Measurements from ENCODE around the gene COL19A1. TPM values are rescaled to one million over a fixed set of nuclear protein-coding genes. Genes with fewer than 3 reads are reported as not detected.
A peak's percentile ranks its signal among the peaks of the same experiment; 100 is the strongest.

COL19A1 gene
- under 1 TPM; 0.14 to 0.45 TPM for total RNA-seq

DNA sequence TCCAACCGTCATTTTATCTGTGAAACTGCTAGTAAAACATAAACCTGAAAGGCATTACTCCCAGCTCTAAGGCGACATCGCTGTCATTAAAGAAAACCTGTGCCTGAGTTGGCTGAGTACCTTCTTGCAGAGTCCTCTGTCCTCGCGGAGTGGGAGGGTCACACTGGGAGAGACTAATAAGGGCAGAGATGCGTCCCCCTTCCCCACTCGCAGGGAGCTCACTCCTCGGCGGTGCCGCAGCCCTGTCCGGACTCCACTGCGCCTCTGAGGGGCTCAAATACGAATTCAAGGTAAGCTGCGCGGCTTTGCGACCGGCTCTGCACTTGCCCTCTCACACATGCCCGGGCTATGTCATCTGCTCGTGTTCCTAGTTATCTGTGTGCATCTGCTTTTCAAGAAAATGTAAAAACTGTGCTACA, at the start of gene COL19A1:
COL19A1 (plus strand) TSS at position 206 of the 419 bp plus-strand sequence. CDS start 13,012 bp downstream, outside the sequence.
- intact Hi-C loops (cut with DNase I) = no loop called here
- no peaks in the 10 kb centered on the region for H3K4me1 ChIP-seq (replicated peaks)
- H3K36me3 ChIP-seq = no peaks in the 10 kb centered on the region
- DNase-seq (ENCODE audit: low spot score) = no peak
- peak within 1 kb of the TSS; percentile 11 to 34 for H3K27ac ChIP-seq
- TF ChIP-seq, protein P1, sequence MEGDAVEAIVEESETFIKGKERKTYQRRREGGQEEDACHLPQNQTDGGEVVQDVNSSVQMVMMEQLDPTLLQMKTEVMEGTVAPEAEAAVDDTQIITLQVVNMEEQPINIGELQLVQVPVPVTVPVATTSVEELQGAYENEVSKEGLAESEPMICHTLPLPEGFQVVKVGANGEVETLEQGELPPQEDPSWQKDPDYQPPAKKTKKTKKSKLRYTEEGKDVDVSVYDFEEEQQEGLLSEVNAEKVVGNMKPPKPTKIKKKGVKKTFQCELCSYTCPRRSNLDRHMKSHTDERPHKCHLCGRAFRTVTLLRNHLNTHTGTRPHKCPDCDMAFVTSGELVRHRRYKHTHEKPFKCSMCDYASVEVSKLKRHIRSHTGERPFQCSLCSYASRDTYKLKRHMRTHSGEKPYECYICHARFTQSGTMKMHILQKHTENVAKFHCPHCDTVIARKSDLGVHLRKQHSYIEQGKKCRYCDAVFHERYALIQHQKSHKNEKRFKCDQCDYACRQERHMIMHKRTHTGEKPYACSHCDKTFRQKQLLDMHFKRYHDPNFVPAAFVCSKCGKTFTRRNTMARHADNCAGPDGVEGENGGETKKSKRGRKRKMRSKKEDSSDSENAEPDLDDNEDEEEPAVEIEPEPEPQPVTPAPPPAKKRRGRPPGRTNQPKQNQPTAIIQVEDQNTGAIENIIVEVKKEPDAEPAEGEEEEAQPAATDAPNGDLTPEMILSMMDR (IDR thresholded peaks at IDR 0.05) = no peak
- TF ChIP-seq POLR2A (IDR thresholded peaks at IDR 0.05) (no peak), POLR2AphosphoS5 (IDR thresholded peaks at IDR 0.05) (no peak)
- H3K27me3 ChIP-seq (replicated peaks; ENCODE audit: insufficient read depth) = no peaks in the 10 kb centered on the region
- peak within 1 kb of the TSS; percentile 42 to 43 for H3K4me3 ChIP-seq
- 2% methylated on average over 19 of the region's 19 CpGs for WGBS
- H3K9me3 ChIP-seq = no peaks in the 10 kb centered on the region

DNA sequence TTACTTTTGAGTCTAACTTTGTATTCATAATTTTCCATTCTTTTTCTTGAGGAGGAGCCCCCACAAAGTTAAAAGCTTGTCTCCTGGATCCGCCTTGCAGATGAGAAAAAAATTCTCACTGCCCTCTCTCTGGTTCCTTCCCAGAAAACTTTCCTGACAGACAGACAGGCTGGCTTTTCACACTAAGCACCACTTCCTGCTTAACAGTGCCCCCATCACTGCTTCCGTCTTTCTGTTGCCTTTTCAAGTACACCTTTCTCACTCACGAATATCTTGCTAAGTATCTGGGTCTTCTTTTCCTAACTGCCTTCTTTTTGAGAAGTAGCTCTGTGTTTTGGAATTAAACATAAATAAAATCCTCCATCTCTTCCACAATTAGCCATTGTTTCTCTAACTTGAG, 49.8 kb upstream of the COL19A1 start:
- no peak overlapping the region for H3K4me3 ChIP-seq
- intact Hi-C loops (cut with DNase I) = no loop called here
- DNase-seq (ENCODE audit: low spot score) = no peak
- H3K4me1 ChIP-seq (replicated peaks) = no peaks in the 10 kb centered on the region
- 84% methylated on average over 3 of the region's 3 CpGs for WGBS
- H3K9me3 ChIP-seq = no peaks in the 10 kb centered on the region
- no peaks in the 10 kb centered on the region for H3K36me3 ChIP-seq
- no peaks in the 10 kb centered on the region for H3K27me3 ChIP-seq (replicated peaks; ENCODE audit: insufficient read depth)
- no peak overlapping the region for H3K27ac ChIP-seq
- TF ChIP-seq, protein P1 (IDR thresholded peaks at IDR 0.05) = no peak
- no peak for TF ChIP-seq POLR2A (IDR thresholded peaks at IDR 0.05)
- no peak for TF ChIP-seq POLR2AphosphoS5 (IDR thresholded peaks at IDR 0.05)

DNA sequence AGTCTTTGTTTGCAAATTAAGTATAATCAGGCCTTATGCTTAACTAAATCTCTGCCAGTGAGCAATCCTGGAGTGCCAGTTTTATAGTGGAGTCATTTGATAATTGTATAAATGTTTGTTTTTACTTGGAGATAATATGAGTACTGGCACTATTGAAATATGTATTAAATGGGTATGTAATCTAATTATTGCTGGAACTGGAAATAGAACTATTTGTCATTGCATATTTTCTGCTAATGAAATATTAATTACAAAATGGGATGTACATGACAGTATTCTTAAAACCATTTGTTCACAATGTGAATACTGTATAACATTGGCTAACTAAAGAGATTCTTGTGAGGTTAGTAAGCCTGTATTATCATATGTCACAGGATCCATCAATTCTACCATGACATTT, 49.0 kb upstream of the COL19A1 start:
- Histone ChIP-seq H3K9me3 (no peaks in the 10 kb centered on the region), H3K4me1 (replicated peaks) (no peaks in the 10 kb centered on the region), H3K36me3 (no peaks in the 10 kb centered on the region), H3K27me3 (replicated peaks; ENCODE audit: insufficient read depth) (no peaks in the 10 kb centered on the region), H3K4me3 (no peak overlapping the region), H3K27ac (no peak overlapping the region)
- DNase-seq (ENCODE audit: low spot score) = no peak
- intact Hi-C loops (cut with DNase I) = no loop called here
- TF ChIP-seq, protein P1 (IDR thresholded peaks at IDR 0.05) = no peak
- no peak for TF ChIP-seq POLR2A (IDR thresholded peaks at IDR 0.05)
- TF ChIP-seq POLR2AphosphoS5 (IDR thresholded peaks at IDR 0.05) = no peak

DNA sequence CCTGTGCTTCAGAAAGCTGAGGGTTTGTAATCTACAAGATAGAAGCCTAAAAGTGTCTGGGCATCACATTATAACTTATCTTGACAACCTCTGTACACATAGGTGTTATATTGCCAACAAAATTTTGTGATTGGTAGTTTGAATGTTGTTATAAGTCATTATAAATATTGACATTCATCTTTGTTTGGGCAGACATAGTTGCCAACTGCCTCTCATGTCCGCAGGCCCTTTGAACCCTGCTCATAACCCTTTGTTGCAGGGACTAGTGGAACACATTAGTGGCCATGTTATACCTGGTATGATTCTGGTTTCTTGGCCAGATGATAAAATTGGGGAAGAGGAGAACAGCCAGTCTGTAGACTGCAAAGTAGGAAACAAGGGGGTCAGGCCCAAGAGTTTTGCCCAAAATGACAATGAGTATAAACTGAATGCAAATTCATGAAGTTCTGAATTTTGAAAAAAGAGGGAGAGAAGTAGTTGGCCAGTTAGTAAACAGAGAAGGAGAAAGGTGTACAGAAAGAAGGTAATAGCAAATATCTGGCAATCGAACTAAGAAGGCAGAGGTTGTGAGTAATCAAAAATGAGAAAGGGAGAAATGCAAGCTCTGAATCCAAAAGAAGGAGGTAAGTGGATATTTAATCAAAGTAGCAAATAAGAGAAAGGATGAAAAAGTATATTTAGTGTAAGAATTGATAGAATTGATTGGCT, 48.0 kb upstream of the COL19A1 start:
- intact Hi-C loops (cut with DNase I) = no loop called here
- H3K36me3 ChIP-seq = no peaks in the 10 kb centered on the region
- H3K4me3 ChIP-seq = no peak overlapping the region
- no peaks in the 10 kb centered on the region for H3K27me3 ChIP-seq (replicated peaks; ENCODE audit: insufficient read depth)
- no peak for DNase-seq (ENCODE audit: low spot score)
- H3K9me3 ChIP-seq = no peaks in the 10 kb centered on the region
- WGBS = 88% methylated on average over 2 of the region's 2 CpGs
- no peak overlapping the region for H3K27ac ChIP-seq
- no peak for TF ChIP-seq POLR2A (IDR thresholded peaks at IDR 0.05)
- no peak for TF ChIP-seq POLR2AphosphoS5 (IDR thresholded peaks at IDR 0.05)
- TF ChIP-seq, protein P1 (IDR thresholded peaks at IDR 0.05) = no peak
- H3K4me1 ChIP-seq (replicated peaks) = no peaks in the 10 kb centered on the region

DNA sequence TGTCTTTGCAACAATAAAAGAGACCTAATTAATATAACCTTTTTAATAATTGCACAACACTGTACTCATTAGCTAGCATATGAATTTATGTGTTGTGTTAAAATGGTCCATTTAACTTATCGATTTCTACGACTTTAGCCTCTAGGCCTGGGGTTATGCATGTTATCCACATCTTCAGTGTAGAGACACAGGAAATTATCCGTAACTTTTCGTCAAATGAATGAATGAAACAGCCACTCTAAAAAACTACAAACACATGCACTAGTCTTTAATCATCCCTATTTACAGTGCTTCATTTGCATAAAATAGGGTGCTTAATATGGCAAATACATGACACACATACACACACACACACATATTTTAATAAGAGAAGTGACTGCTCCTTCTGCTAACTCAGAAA, 47.2 kb upstream of the COL19A1 start:
- H3K4me1 ChIP-seq (replicated peaks) = no peaks in the 10 kb centered on the region
- H3K27me3 ChIP-seq (replicated peaks; ENCODE audit: insufficient read depth) = no peaks in the 10 kb centered on the region
- H3K9me3 ChIP-seq = no peaks in the 10 kb centered on the region
- TF ChIP-seq POLR2A (IDR thresholded peaks at IDR 0.05) (no peak), POLR2AphosphoS5 (IDR thresholded peaks at IDR 0.05) (no peak)
- TF ChIP-seq, protein P1 (IDR thresholded peaks at IDR 0.05) = no peak
- 97% methylated on average over 4 of the region's 4 CpGs for WGBS
- H3K4me3 ChIP-seq = no peak overlapping the region
- intact Hi-C loops (cut with DNase I) = no loop called here
- no peaks in the 10 kb centered on the region for H3K36me3 ChIP-seq
- no peak overlapping the region for H3K27ac ChIP-seq
- DNase-seq (ENCODE audit: low spot score) = no peak

All from prostate gland (tissue), 2 donors.